HG03442 (cell line): ENCODE results near the gene TFPT.
A peak's percentile ranks its signal among the peaks of the same experiment; 100 is the strongest.
"Not testable (repeated sequence)": the region's sequence is repeated elsewhere in the genome, so short reads cannot be mapped to it uniquely, and the experiment has no call there.

Experiments used
- ATAC-seq: cut with Tn5 transposase; IDR thresholded peaks from one replicate; pipeline ENCODE4 v1.9.1; 2021; ENCODE audit warnings: mild to moderate bottlenecking, moderate library complexity; ENCODE audit not compliant: unreplicated experiment

The TFPT gene

GRCh38 chr19:54124393-54124792 is 8.9 kb upstream of the TFPT start:
- no peak for ATAC-seq

GRCh38 chr19:54123682-54124081 is 8.2 kb upstream of the TFPT start:
- no peak for ATAC-seq

- no peak for ATAC-seq
Measured at GRCh38 chr19:54121259-54121658, 5.8 kb upstream of the TFPT start.

GRCh38 chr19:54114340-54115108 is 933 bp downstream of the TFPT start:
- ATAC-seq, result no peak

GRCh38 chr19:54109651-54110050 is 5.8 kb downstream of the TFPT start:
- no peak for ATAC-seq

- ATAC-seq, result no peak
Measured at GRCh38 chr19:54108496-54108895, 7.0 kb downstream of the TFPT start.

GRCh38 chr19:54107876-54108490 is 7.5 kb downstream of the TFPT start:
- no peak for ATAC-seq

- no peak for ATAC-seq
Measured at GRCh38 chr19:54106716-54107115, 8.7 kb downstream of the TFPT start.

- no peak for ATAC-seq
Measured at GRCh38 chr19:54105796-54106195, 9.7 kb downstream of the TFPT start.

GRCh38 chr19:54104998-54105715 is 10.3 kb downstream of the TFPT start:
- ATAC-seq, result no peak

GRCh38 chr19:54102421-54103169 is 12.9 kb downstream of the TFPT start, which contains the start of gene NDUFA3:
Gene NDUFA3, plus strand, starts transcription at chr19:54102855. Its CDS starts 24 bp downstream, at chr19:54102879.
- peak; percentile 95 for ATAC-seq

- ATAC-seq, result no peak
Measured at GRCh38 chr19:54100561-54100960, 14.9 kb downstream of the TFPT start, which contains the start of gene OSCAR. Gene OSCAR, minus strand, starts transcription at chr19:54100803. Its CDS starts 11 bp downstream, at chr19:54100792.

- not testable (repeated sequence) for ATAC-seq
Measured at GRCh38 chr19:54099903-54100255, 15.6 kb downstream of the TFPT start.

GRCh38 chr19:54099190-54099902 is 16.1 kb downstream of the TFPT start:
- ATAC-seq, result no peak

- ATAC-seq, result no peak
Measured at GRCh38 chr19:54096617-54097106, 18.8 kb downstream of the TFPT start.

- not testable (repeated sequence) for ATAC-seq
Measured at GRCh38 chr19:54095859-54096616, 19.4 kb downstream of the TFPT start.

GRCh38 chr19:54095136-54095858 is 20.2 kb downstream of the TFPT start:
- ATAC-seq, result no peak

- no peak for ATAC-seq
Measured at GRCh38 chr19:54094426-54095000, 20.9 kb downstream of the TFPT start.
